Testis (tissue), 3 donors: Measurements from ENCODE around the gene BAD. TPM values are rescaled to one million over a fixed set of nuclear protein-coding genes. Genes with fewer than 3 reads are reported as not detected.

Source experiments
- DNase-seq: peaks from one replicate; pipeline ENCODE4 v3.0.0-alpha.2; 2019
- H3K27ac ChIP-seq, 2 donors: fragments of 200-600 bp; sonication (generic); one replicate each; pipeline ENCODE4 v1.5.1; 2019
- H3K27me3 ChIP-seq: fragments of 200-600 bp; sonication (generic); one replicate; pipeline ENCODE4 v1.5.1; 2019
- H3K36me3 ChIP-seq: fragments of 200-600 bp; sonication (generic); one replicate; pipeline ENCODE4 v1.5.1; 2017; ENCODE audit warnings: low read depth; ENCODE audit errors: missing control alignments
- H3K4me1 ChIP-seq: fragments of 200-600 bp; sonication (generic); one replicate; pipeline ENCODE4 v1.5.1; 2019
- H3K4me3 ChIP-seq, 2 donors: fragments of 200-600 bp; sonication (generic); one replicate each; pipeline ENCODE4 v1.5.1; 2017 to 2019
- H3K9me3 ChIP-seq: fragments of 200-600 bp; sonication (generic); one replicate; pipeline ENCODE4 v1.5.1; 2017
- POLR2A ChIP-seq: fragments of 450-650 bp; IDR thresholded peaks from one replicate; pipeline ENCODE4 v1.6.1; 2017; ENCODE audit warnings: antibody characterized with exemption, mild to moderate bottlenecking, moderate library complexity
- WGBS, 2 donors: methylation state at CpG; one replicate each; pipeline ENCODE4 v1.1.5; 2018; 5-methylcytosine and 5-hydroxymethylcytosine counted together
- intact Hi-C: fragments of 100-400 bp; cut with DNase I; formaldehyde crosslinking; loops from one replicate; pipeline ENCODE4 v1.15.1; 2023; ENCODE audit warnings: low total_unique reads
- polyA plus RNA-seq: library from polyadenylated mRNA; stranded (reverse); fragments of 350-450 nt; fragmentation: Illumina TruSeq; extraction: RNeasy Lipid Tissue Mini Kit (QIAGEN cat#74804); gene quantifications from one replicate; pipeline ENCODE4 v1.2.3, GENCODE V29; 2014; ENCODE audit warnings: low read depth, low replicate concordance; ENCODE audit not compliant: insufficient read depth
- small RNA-seq, 2 donors: library from RNA; depleted of rRNA; stranded (forward); fragments of <200 nt; gene quantifications; one replicate each; pipeline ENCODE3, GENCODE V24; 2016
- total RNA-seq, 2 donors: library from RNA; depleted of rRNA; stranded (reverse); fragments of >200 nt; gene quantifications; one replicate each; pipeline ENCODE4 v1.2.3, GENCODE V29; 2016
- TF ChIP-seq, protein P1 (sequence below), 3 experiments: fragments of 450-650 bp in 2 of 3; fragments of 200-600 bp in 1 of 3; sonication (generic) in 1 of 3; IDR thresholded peaks; one replicate each; pipeline ENCODE4 v1.5.1; 2016 to 2019; ENCODE audit warnings: antibody characterized with exemption in 3 of 3, mild to moderate bottlenecking in 2 of 3, moderate library complexity in 1 of 3

Gene BAD
- total and polyA plus RNA-seq, 3 donors from 2014 or later: 85.2 to 110 (median 88.7) TPM

DNA sequence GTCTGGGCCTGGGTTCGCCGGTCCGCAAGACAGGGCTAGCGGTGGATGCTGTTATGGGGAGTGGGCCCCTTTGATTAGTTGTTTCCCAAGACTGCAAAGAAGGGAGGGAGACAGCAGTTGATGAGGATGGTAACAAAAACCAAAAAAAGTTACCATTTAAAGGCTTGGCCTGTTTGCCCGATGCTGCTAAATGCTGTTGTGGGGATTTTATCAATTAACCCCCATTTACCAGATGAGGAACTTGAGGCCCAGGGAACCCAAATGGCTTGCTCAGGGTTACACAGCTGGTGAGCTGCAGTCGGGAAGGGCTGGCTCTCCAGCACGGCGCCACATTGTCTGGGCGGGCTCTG, 61.8 kb downstream of the BAD start:
- Histone ChIP-seq H3K9me3 (no peaks in the 10 kb centered on the region), H3K27ac (no peak overlapping the region), H3K4me3 (no peak overlapping the region), H3K4me1 (peaks cover 30% of the 10 kb centered on the region), H3K36me3 (no peaks in the 10 kb centered on the region), H3K27me3 (no peaks in the 10 kb centered on the region)
- DNase-seq: no peak
- TF ChIP-seq POLR2A: no peak
- TF ChIP-seq, protein P1, sequence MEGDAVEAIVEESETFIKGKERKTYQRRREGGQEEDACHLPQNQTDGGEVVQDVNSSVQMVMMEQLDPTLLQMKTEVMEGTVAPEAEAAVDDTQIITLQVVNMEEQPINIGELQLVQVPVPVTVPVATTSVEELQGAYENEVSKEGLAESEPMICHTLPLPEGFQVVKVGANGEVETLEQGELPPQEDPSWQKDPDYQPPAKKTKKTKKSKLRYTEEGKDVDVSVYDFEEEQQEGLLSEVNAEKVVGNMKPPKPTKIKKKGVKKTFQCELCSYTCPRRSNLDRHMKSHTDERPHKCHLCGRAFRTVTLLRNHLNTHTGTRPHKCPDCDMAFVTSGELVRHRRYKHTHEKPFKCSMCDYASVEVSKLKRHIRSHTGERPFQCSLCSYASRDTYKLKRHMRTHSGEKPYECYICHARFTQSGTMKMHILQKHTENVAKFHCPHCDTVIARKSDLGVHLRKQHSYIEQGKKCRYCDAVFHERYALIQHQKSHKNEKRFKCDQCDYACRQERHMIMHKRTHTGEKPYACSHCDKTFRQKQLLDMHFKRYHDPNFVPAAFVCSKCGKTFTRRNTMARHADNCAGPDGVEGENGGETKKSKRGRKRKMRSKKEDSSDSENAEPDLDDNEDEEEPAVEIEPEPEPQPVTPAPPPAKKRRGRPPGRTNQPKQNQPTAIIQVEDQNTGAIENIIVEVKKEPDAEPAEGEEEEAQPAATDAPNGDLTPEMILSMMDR (IDR thresholded peaks at IDR 0.05): no peak
- 61 to 64% methylated on average over 9 of the region's 9 CpGs for WGBS, 2 donors
- intact Hi-C loops: no loop called here

DNA sequence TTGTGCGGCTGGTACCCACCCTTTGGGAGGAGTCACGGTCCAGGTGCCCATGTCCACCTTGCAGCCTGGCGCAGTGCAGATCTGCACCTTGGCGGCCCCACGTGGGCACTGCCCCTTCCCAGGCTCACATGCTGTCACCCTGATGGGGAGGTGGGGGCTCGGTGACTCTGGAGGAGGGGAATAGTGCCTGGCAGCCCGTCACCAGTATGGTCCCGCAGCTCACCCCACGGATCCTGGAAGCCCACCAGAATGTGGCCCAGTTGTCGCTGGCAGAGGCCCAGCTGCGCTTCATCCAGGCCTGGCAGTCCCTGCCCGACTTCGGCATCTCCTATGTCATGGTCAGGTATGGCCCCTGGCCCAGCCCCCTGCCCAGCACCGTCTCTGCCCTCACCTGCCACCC, 63.7 kb downstream of the BAD start:
- Histone ChIP-seq H3K36me3 (no peaks in the 10 kb centered on the region), H3K9me3 (no peaks in the 10 kb centered on the region)

DNA sequence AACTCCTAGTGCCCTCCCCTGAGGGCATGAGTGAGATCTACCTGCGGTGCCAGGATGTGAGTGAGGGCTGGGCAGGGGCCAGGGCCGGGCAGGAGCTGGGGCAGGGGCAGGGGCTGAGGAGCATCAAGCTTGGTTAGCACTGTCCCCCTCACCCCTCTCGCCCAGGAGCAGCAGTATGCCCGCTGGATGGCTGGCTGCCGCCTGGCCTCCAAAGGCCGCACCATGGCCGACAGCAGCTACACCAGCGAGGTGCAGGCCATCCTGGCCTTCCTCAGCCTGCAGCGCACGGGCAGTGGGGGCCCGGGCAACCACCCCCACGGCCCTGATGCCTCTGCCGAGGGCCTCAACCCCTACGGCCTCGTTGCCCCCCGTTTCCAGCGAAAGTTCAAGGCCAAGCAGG, 64.2 kb downstream of the BAD start:
- no peak overlapping the region for H3K27ac ChIP-seq
- H3K4me1 ChIP-seq: peaks cover 13% of the 10 kb centered on the region
- H3K27me3 ChIP-seq: no peaks in the 10 kb centered on the region
- intact Hi-C loops: no loop called here
- H3K36me3 ChIP-seq: no peaks in the 10 kb centered on the region
- no peak overlapping the region for H3K4me3 ChIP-seq
- DNase-seq: no peak
- TF ChIP-seq, protein P1 (IDR thresholded peaks at IDR 0.05): no peak
- no peak for TF ChIP-seq POLR2A
- 86 to 87% methylated on average over 9 to 17 of the region's 17 CpGs for WGBS, 2 donors
- H3K9me3 ChIP-seq: no peaks in the 10 kb centered on the region

More for the DNA sequence above, 63.7 kb downstream of the BAD start:
- no peak for DNase-seq
- intact Hi-C loops: no loop called here
- 88 to 94% methylated on average over 6 to 14 of the region's 14 CpGs for WGBS, 2 donors
- no peak overlapping the region for H3K27ac ChIP-seq
- no peaks in the 10 kb centered on the region for H3K27me3 ChIP-seq
- TF ChIP-seq, protein P1 (IDR thresholded peaks at IDR 0.05): no peak
- TF ChIP-seq POLR2A: no peak
- peaks cover 18% of the 10 kb centered on the region for H3K4me1 ChIP-seq
- H3K4me3 ChIP-seq: no peak overlapping the region

Small RNA genes lying within 50 kb of the gene (small RNA-seq; reads per million reads assigned to genes)
- gene RF00019: 0 reads per million in 2 donors

Other genes with a start within 250 kb of the BAD start
- gene FLRT1, start 248.7 kb downstream of the BAD start, total RNA-seq: under 1 TPM; 0.74 to 0.79 TPM
- 0.67 TPM for gene FLRT1, start 248.7 kb downstream of the BAD start, polyA plus RNA-seq
- 10 to 100 TPM; 13.3 to 15.3 TPM for gene MACROD1, start 118.6 kb downstream of the BAD start, total RNA-seq
- 14.1 TPM for gene MACROD1, start 118.6 kb downstream of the BAD start, polyA plus RNA-seq
- gene STIP1, start 98.5 kb downstream of the BAD start, total RNA-seq: 100 to 1,000 TPM; 221 to 247 TPM
- 267 TPM for gene STIP1, start 98.5 kb downstream of the BAD start, polyA plus RNA-seq
- 1 to 10 TPM; 7.2 to 8.2 TPM for gene FERMT3, start 77.9 kb downstream of the BAD start, total RNA-seq
- gene FERMT3, start 77.9 kb downstream of the BAD start, polyA plus RNA-seq: 10.9 TPM
- 10 to 100 TPM; 56.5 to 65.4 TPM for gene TRPT1, start 58.5 kb downstream of the BAD start, total RNA-seq
- 93.7 TPM for gene TRPT1, start 58.5 kb downstream of the BAD start, polyA plus RNA-seq
- 10 to 100 TPM; 50.9 to 52.7 TPM for gene NUDT22, start 58.4 kb downstream of the BAD start, total RNA-seq
- gene NUDT22, start 58.4 kb downstream of the BAD start, polyA plus RNA-seq: 19.0 TPM
- gene DNAJC4, start 54.1 kb downstream of the BAD start, total RNA-seq: 100 to 1,000 TPM; 105 to 254 TPM
- gene DNAJC4, start 54.1 kb downstream of the BAD start, polyA plus RNA-seq: 303 TPM
- gene VEGFB, start 50.1 kb downstream of the BAD start, total RNA-seq: 10 to 100 TPM; 19.1 to 47.8 TPM
- 57.3 TPM for gene VEGFB, start 50.1 kb downstream of the BAD start, polyA plus RNA-seq
- gene FKBP2, start 43.6 kb downstream of the BAD start, total RNA-seq: 100 to 1,000 TPM; 151 to 159 TPM
- 159 TPM for gene FKBP2, start 43.6 kb downstream of the BAD start, polyA plus RNA-seq
- 10 to 100 TPM; 53.4 to 67.3 TPM for gene PPP1R14B, start 37.7 kb downstream of the BAD start, total RNA-seq
- 72.0 TPM for gene PPP1R14B, start 37.7 kb downstream of the BAD start, polyA plus RNA-seq
- 10 to 100 TPM; 29.6 to 45.4 TPM for gene PLCB3, start 33.1 kb downstream of the BAD start, total RNA-seq
- gene PLCB3, start 33.1 kb downstream of the BAD start, polyA plus RNA-seq: 14.2 TPM
- 100 to 1,000 TPM; 204 to 230 TPM for gene GPR137, start 1.2 kb upstream of the BAD start, total RNA-seq
- 390 TPM for gene GPR137, start 1.2 kb upstream of the BAD start, polyA plus RNA-seq
- under 1 TPM in 1 of 2 donors, not detected in 1; 0.24 TPM for gene KCNK4, start 6.6 kb upstream of the BAD start, total RNA-seq
- gene KCNK4, start 6.6 kb upstream of the BAD start, polyA plus RNA-seq: not detected
- 100 to 1,000 TPM; 278 to 484 TPM for gene CATSPERZ, start 15.7 kb upstream of the BAD start, total RNA-seq
- 1,116 TPM for gene CATSPERZ, start 15.7 kb upstream of the BAD start, polyA plus RNA-seq
- gene ESRRA, start 20.9 kb upstream of the BAD start, total RNA-seq: 10 to 100 TPM; 19.3 to 22.0 TPM
- 13.7 TPM for gene ESRRA, start 20.9 kb upstream of the BAD start, polyA plus RNA-seq
- gene TRMT112, start 32.9 kb upstream of the BAD start, total RNA-seq: 100 to 1,000 TPM; 303 to 340 TPM
- 275 TPM for gene TRMT112, start 32.9 kb upstream of the BAD start, polyA plus RNA-seq
- gene PRDX5, start 33.5 kb upstream of the BAD start, total RNA-seq: 100 to 1,000 TPM; 189 to 271 TPM
- 287 TPM for gene PRDX5, start 33.5 kb upstream of the BAD start, polyA plus RNA-seq
- gene CCDC88B, start 55.5 kb upstream of the BAD start, total RNA-seq: 10 to 100 TPM; 16.6 to 23.5 TPM
- gene CCDC88B, start 55.5 kb upstream of the BAD start, polyA plus RNA-seq: 28.5 TPM
- 10 to 100 TPM; 15.6 TPM for gene RPS6KA4, start 74.5 kb upstream of the BAD start, total RNA-seq
- 9.2 TPM for gene RPS6KA4, start 74.5 kb upstream of the BAD start, polyA plus RNA-seq